ENCODE measurements around the gene UBQLN3. TPM values are rescaled to one million over a fixed set of nuclear protein-coding genes. Genes with fewer than 3 reads are reported as not detected.

UBQLN3 gene
- 0.14 TPM in 1 of 2 replicates, not detected in the other for total RNA-seq

GRCh38 chr11:5509803-5510202 is at the start of gene UBQLN3:
UBQLN3 (minus strand) TSS chr11:5509957; CDS start chr11:5509558, 399 bp downstream.

GRCh38 chr11:5548440-5548839 is 38.7 kb upstream of the UBQLN3 start, which contains the start of gene OR52H1:
OR52H1 (minus strand) TSS chr11:5548540; CDS start chr11:5545505, 3,035 bp downstream.

GRCh38 chr11:5516599-5516998 is 6.8 kb upstream of the UBQLN3 start, which contains the start of gene UBQLNL:
UBQLNL (minus strand) TSS chr11:5516699; CDS start chr11:5516441, 258 bp downstream.

GRCh38 chr11:5488385-5488784 is 21.4 kb downstream of the UBQLN3 start, which contains the start of gene OR52D1:
OR52D1 (plus strand) TSS chr11:5488685; CDS start chr11:5488707, 22 bp downstream.

Other genes starting within 250 kb of the UBQLN3 start
- gene HBE1, start 240.0 kb downstream of the UBQLN3 start, total RNA-seq: 0.23 TPM in 1 of 2 replicates, not detected in the other
- gene OR51B4, start 208.0 kb downstream of the UBQLN3 start, total RNA-seq: not detected in 2 replicates
- not detected in 2 replicates for gene OR51B2, start 185.7 kb downstream of the UBQLN3 start, total RNA-seq
- gene OR51B5, start 166.4 kb downstream of the UBQLN3 start, total RNA-seq: 0.09 and 0.30 TPM in 2 replicates
- gene OR51B6, start 158.4 kb downstream of the UBQLN3 start, total RNA-seq: not detected in 2 replicates
- gene OR51M1, start 126.1 kb downstream of the UBQLN3 start, total RNA-seq: not detected in 2 replicates
- gene OR51Q1, start 87.8 kb downstream of the UBQLN3 start, total RNA-seq: not detected in 2 replicates
- not detected in 2 replicates for gene OR51I1, start 68.4 kb downstream of the UBQLN3 start, total RNA-seq
- not detected in 2 replicates for gene OR51I2, start 60.6 kb downstream of the UBQLN3 start, total RNA-seq
- gene OR52D1, start 21.3 kb downstream of the UBQLN3 start, total RNA-seq: not detected in 2 replicates
- 0.05 and 0.30 TPM in 2 replicates for gene UBQLNL, start 6.7 kb upstream of the UBQLN3 start, total RNA-seq
- 0.30 and 0.42 TPM in 2 replicates for gene OR52H1, start 38.6 kb upstream of the UBQLN3 start, total RNA-seq
- gene OR52B6, start 70.9 kb upstream of the UBQLN3 start, total RNA-seq: not detected in 2 replicates
- 4.8 and 8.7 TPM in 2 replicates for gene TRIM6, start 86.7 kb upstream of the UBQLN3 start, total RNA-seq
- 10.7 and 16.7 TPM in 2 replicates for gene TRIM34, start 115.0 kb upstream of the UBQLN3 start, total RNA-seq
- 39.2 and 54.7 TPM in 2 replicates for gene TRIM5, start 175.1 kb upstream of the UBQLN3 start, total RNA-seq
- gene TRIM22, start 179.8 kb upstream of the UBQLN3 start, total RNA-seq: 134 and 153 TPM in 2 replicates
- gene OR56B1, start 226.5 kb upstream of the UBQLN3 start, total RNA-seq: not detected in 2 replicates
- gene OR52N4, start 244.3 kb upstream of the UBQLN3 start, total RNA-seq: not detected in 2 replicates